Measurements from ENCODE around the gene COPB2. TPM values are rescaled to one million over a fixed set of nuclear protein-coding genes. Genes with fewer than 3 reads are reported as not detected.

Gene COPB2
- total and polyA plus RNA-seq, 7 donors: 25.6 to 96.3 (median 38.3) TPM

DNA sequence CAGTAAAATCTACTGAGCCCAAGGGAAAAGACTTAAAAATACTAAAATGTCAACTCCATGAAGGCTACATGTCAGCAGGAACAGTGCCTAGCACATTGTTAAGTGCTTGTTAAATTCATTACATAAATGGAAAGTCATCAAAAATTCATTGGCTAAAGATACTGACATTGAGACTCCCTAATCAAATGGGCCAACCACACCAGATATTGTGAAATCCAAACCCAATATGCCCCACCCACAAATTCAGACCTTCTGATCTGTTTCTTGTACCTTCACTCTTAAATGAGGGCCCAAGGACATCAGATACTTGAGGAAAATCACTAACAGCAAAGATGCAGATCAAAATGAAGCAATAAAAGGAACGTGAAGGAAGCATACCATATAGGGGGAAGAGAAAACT lies 24.9 kb downstream of the COPB2 start:
- Histone ChIP-seq H3K36me3 (ENCODE audit: insufficient read depth in 1 of 2, low read depth in 1 of 2) (peaks cover 21 to 100% of the 10 kb centered on the region in 2 donors), H3K4me3 (no peak overlapping the region), H3K9me3 (no peaks in the 10 kb centered on the region), H3K4me1 (no peaks in the 10 kb centered on the region), H3K27me3 (ENCODE audit: insufficient read depth in 3 of 3, low read length in 2 of 3) (no peaks in the 10 kb centered on the region), H3K27ac (no peak overlapping the region)
- WGBS, 3 donors: 86 to 91% (median 88%) methylated on average over 1 of the region's 1 CpG
- intact Hi-C loops (cut with DNase I): no loop called here
- DNase-seq: no peak
- ATAC-seq: no peak
- TF ChIP-seq, protein P1, sequence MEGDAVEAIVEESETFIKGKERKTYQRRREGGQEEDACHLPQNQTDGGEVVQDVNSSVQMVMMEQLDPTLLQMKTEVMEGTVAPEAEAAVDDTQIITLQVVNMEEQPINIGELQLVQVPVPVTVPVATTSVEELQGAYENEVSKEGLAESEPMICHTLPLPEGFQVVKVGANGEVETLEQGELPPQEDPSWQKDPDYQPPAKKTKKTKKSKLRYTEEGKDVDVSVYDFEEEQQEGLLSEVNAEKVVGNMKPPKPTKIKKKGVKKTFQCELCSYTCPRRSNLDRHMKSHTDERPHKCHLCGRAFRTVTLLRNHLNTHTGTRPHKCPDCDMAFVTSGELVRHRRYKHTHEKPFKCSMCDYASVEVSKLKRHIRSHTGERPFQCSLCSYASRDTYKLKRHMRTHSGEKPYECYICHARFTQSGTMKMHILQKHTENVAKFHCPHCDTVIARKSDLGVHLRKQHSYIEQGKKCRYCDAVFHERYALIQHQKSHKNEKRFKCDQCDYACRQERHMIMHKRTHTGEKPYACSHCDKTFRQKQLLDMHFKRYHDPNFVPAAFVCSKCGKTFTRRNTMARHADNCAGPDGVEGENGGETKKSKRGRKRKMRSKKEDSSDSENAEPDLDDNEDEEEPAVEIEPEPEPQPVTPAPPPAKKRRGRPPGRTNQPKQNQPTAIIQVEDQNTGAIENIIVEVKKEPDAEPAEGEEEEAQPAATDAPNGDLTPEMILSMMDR (IDR thresholded peaks at IDR 0.05): no peak

DNA sequence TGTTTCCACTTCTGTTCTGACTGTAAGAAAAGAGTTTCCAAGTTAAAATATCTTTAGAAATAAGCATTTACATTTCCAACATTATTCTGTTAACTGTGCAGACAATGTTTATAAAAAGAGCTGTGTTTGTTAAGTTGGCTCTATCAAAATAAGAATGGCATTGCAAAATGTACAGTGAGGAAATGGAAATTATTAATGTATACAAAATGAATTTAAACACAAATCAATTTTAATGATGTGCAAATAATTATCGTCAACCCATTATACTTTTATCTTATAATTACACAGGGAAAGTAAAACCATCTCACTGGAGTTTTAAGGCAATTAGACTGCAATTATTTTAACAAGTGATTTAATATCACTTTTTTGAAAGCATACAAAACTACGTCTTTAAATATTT lies 28.2 kb downstream of the COPB2 start:
- intact Hi-C loops (cut with DNase I): no loop called here
- no peaks in the 10 kb centered on the region for H3K27me3 ChIP-seq (ENCODE audit: insufficient read depth in 3 of 3, low read length in 2 of 3)
- peaks cover 16 to 100% of the 10 kb centered on the region in 2 donors for H3K36me3 ChIP-seq (ENCODE audit: insufficient read depth in 1 of 2, low read depth in 1 of 2)
- 87 to 99% (median 92%) methylated on average over 2 of the region's 2 CpGs for WGBS, 3 donors
- H3K4me3 ChIP-seq: no peak overlapping the region
- TF ChIP-seq, protein P1 (IDR thresholded peaks at IDR 0.05): no peak
- H3K27ac ChIP-seq: no peak overlapping the region
- ATAC-seq (no peak), DNase-seq (no peak)
- no peaks in the 10 kb centered on the region for H3K4me1 ChIP-seq
- no peaks in the 10 kb centered on the region for H3K9me3 ChIP-seq

DNA sequence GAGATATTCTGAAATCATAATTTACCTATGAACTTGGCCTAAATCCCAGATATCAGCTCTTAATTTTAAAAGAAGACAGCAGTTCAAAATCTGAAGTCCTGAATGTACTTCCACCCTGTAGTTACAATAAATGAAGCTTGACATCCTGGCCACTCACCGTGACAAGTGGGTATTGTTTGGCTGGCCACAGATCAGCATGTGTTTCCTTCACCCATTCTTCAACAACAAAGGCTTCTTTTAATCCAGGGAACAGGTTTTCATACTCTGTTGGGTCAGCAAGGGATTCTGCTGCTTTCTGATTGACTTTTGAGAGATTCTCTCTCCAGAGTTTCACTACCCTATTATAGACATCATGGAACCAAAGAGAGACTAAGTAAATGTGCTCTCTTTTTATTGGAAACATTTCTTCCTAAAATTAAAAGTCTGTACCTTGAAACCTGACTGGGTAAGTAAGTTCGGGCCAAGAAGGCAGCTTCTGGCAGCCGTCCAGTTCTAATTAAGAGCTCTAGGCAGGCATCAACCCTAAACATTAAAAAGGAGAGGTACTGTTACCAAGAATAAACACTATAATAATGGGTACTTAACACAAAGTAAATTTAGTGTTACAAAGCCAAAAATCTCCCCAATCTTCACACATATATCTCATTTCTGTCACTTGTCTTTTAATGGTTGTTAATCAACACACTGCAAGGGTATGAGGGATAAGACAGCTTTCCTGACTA lies 30.4 kb downstream of the COPB2 start:
- no peak overlapping the region for H3K27ac ChIP-seq
- ATAC-seq: no peak
- 58 to 75% (median 59%) methylated on average over 3 of the region's 3 CpGs for WGBS, 3 donors
- TF ChIP-seq, protein P1 (IDR thresholded peaks at IDR 0.05): no peak
- H3K4me3 ChIP-seq: no peak overlapping the region
- no peak for DNase-seq
- H3K9me3 ChIP-seq: no peaks in the 10 kb centered on the region
- no peaks in the 10 kb centered on the region for H3K4me1 ChIP-seq
- peaks cover 23 to 100% of the 10 kb centered on the region in 2 donors for H3K36me3 ChIP-seq (ENCODE audit: insufficient read depth in 1 of 2, low read depth in 1 of 2)
- no peaks in the 10 kb centered on the region for H3K27me3 ChIP-seq (ENCODE audit: insufficient read depth in 3 of 3, low read length in 2 of 3)
- intact Hi-C loops (cut with DNase I): no loop called here

DNA sequence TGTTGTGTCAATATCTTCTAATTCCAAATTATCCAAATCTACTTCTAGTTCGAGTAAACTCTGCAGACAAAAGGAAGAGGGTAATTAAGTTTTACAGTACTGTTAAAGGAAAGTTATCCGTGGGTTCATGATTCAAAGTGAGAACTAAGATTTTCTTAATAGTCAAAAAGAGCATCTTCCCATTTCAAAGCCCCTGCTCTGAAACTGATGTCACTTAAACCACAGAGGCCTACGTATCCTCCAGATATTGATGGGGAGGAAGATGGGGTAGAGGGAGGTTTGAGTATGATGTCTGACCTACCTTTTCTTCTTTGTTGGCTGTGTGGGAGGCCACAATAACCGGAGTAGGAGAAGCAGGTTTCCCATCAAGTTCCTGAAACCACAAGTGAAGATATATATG lies 31.5 kb downstream of the COPB2 start:
- H3K36me3 ChIP-seq (ENCODE audit: insufficient read depth in 1 of 2, low read depth in 1 of 2): peaks cover 23 to 100% of the 10 kb centered on the region in 2 donors
- no peaks in the 10 kb centered on the region for H3K9me3 ChIP-seq
- TF ChIP-seq, protein P1 (IDR thresholded peaks at IDR 0.05): no peak
- no peak for ATAC-seq
- H3K27me3 ChIP-seq (ENCODE audit: insufficient read depth in 3 of 3, low read length in 2 of 3): no peaks in the 10 kb centered on the region
- no peak for DNase-seq
- no peak overlapping the region for H3K4me3 ChIP-seq
- WGBS, 3 donors: 81 to 89% (median 89%) methylated on average over 4 of the region's 4 CpGs
- intact Hi-C loops (cut with DNase I): no loop called here
- no peak overlapping the region for H3K27ac ChIP-seq
- H3K4me1 ChIP-seq: no peaks in the 10 kb centered on the region

DNA sequence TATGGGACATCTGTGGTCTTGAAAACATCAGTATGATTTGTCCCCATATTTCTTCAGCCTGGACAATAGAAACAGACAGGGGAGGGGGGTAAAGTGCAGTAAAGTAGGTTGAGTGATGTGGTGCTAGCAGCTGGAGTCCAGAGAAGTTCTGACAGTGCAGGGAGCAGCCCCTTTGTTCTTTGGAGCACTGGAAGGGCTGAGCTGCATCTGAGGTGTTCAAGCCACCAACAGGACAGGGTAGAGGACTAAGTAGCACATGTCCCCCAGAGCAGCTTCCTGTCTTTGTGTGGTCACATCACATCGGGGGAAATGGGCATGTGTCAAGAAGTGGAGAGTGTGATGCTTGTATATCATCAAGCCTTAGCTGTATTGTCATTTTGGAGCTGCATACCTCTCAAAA lies 33.6 kb downstream of the COPB2 start:
- WGBS, 3 donors: 43 to 69% (median 67%) methylated on average over 1 of the region's 1 CpG
- intact Hi-C loops (cut with DNase I): no loop called here
- ATAC-seq (no peak), DNase-seq (no peak)
- Histone ChIP-seq H3K4me1 (no peaks in the 10 kb centered on the region), H3K27me3 (ENCODE audit: insufficient read depth in 3 of 3, low read length in 2 of 3) (no peaks in the 10 kb centered on the region), H3K9me3 (no peaks in the 10 kb centered on the region), H3K4me3 (no peak overlapping the region), H3K27ac (no peak overlapping the region), H3K36me3 (ENCODE audit: insufficient read depth in 1 of 2, low read depth in 1 of 2) (peaks cover 30 to 100% of the 10 kb centered on the region in 2 donors)
- TF ChIP-seq, protein P1 (IDR thresholded peaks at IDR 0.05): no peak

Measured in psoas muscle (tissue), 8 donors.